Hippocampal formation (tissue), 2 donors: ENCODE results near the gene FASTKD2.

Source experiments
- DNase-seq, 2 donors: peaks; one replicate each; lab custom pipeline; 2025; lab: John Stamatoyannopoulos, UW

Gene FASTKD2

DNA sequence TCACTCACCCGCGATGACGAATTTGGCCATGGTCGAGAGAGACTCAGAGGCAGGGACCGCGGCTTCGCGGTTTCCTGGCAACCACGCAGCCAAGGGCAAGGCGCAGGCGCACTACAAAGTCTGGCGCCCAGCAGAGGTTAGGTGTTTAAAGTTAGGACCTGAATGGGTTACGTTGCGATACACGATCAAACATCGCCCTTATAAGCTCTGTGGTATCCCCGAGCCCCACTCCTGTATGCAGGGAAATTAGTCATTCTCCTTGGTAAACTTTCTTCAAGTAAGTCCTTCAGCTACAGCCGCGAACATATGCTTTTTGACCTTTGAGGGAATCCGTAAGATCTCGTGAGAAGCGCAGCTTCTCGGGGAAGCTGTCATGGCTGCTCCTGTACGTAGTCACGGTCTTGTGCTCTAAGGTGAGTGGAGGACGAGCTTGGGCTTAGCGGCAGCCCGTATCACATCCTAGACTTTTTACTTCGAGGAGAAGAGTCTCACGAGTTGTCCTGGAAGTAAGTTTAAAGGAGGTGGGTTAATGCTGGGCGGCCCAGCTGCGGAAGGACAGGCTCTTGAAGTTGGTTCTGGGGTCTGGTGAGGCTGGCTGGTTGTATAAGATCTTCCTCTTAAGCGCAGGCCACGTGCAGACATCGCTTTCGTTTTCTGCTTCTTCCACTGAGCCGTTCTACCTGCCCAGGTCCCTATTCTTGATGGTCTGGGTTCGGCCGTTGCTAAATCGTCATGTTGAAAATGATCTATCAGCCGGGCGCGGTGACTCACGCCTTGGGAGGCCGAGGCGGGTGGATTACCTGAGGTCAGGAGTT is at the start of gene FASTKD2, which contains the start of gene MDH1B:
Gene FASTKD2 (plus strand): TSS at position 365 of the 815 bp plus-strand sequence. CDS start 1,088 bp downstream, outside the sequence.
Gene MDH1B (minus strand): TSS at position 87 of the 815 bp plus-strand sequence. CDS start 57 bp downstream, at position 30.
- DNase-seq: peak; percentile 82 to 86

DNA sequence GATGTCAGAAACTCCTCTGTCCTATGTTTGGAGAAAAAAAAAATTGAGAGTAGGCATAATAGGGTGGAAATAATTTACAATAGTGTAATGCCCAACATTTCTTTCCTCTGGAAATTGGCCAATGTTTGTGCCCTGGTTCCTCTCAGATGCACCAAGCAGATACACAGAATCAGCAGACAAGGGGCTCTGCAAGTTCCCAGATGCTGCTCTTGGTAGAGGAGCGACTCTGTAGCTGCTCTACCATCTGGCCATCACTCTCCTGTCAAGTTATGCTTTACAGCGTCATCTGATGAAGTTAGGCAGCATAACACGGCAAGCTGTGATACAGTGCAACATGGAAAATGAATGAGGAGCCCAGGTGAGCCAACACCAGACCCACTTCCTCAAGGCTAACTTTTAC is 48.8 kb upstream of the FASTKD2 start:
- no peak for DNase-seq

DNA sequence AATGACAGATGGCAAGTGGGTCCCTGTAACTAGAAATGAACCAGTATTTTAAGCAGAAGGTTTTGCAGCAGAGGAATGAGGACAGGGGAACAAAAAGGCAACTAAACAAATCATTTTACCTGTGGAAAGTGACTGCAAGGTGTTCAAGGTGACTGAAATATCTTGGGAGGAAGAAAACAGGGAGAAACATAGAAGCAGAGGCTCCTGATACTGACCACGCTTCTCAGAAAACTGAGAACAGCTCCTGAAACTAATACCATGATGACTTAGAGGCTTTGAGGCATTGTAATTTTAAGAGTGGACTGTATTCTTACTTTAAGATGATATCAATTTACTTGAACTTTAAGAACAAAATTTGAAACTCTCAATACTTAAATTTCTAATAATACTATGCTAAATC is 47.1 kb upstream of the FASTKD2 start, which contains the start of gene DYTN:
Gene DYTN (minus strand): TSS at position 101 of the 400 bp plus-strand sequence. CDS start 117 bp downstream, outside the sequence.
- no peak for DNase-seq

DNA sequence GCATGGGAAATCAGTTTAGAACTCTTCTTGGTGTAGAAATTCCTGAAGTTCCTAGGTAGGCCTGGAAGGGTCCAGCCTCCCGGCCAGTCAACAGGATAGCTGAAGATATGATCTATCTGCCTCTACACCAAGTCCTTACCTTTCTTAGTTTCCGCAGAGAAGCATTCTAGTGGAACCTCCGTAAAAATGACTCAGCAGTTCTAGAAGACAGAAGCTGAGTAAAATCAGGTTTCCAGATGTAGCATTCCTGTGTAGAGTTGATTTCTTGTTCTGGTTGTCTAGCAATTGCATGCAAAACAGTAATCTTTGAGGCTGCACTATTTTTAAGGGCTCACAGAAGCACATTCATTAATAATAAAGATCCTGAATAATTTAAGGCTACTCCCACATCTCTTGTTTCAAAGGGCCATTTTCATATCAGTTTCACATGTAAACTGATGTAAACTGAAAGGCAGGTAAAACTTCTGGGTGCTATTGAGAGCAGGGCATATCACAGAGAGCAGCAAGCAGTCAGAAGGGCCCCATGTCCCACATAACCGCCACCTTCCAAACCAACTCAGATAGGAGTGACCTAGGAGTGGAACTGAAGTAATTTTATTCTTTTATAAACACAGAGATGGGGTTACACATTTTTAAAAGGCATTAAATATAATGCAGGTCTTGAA is 44.0 kb upstream of the FASTKD2 start:
- DNase-seq: no peak

DNA sequence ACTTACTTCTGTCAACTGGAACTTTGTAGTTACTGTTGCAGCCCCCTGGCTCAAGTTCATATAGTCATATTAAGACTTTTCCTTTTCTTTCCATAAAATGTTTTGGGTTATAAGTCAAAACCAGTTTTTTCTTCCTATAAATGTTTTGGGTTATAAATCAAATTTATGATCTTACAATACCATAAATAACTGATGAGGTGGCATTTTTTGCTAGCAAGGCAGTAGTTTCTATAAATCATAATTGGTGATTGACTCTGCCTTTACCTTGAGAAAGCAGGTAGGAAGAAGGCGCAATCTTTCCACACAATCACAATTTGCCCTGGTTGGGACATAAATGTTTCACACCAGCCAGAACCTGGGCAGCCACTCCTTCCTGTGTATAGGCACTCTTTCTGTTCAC is 42.1 kb upstream of the FASTKD2 start:
- no peak for DNase-seq

DNA sequence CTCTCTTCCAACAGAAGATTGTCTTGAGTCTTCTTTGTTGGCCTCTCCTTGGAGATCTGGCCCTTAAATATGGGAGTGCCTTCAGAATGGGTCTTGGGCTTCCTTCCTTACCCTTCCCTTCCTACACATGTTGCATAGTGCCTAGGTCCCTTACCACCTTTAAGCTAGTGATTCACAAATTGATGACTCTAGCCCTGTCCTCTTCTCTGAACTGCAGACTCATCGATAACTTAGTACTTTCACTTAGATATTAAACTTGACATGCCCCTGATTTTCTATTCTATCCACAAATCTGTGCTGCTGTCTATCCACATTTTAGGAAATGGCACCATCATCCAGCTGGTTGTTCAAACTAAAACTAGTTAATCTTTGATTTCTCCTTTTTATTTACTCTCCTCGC is 38.1 kb upstream of the FASTKD2 start:
- no peak for DNase-seq

DNA sequence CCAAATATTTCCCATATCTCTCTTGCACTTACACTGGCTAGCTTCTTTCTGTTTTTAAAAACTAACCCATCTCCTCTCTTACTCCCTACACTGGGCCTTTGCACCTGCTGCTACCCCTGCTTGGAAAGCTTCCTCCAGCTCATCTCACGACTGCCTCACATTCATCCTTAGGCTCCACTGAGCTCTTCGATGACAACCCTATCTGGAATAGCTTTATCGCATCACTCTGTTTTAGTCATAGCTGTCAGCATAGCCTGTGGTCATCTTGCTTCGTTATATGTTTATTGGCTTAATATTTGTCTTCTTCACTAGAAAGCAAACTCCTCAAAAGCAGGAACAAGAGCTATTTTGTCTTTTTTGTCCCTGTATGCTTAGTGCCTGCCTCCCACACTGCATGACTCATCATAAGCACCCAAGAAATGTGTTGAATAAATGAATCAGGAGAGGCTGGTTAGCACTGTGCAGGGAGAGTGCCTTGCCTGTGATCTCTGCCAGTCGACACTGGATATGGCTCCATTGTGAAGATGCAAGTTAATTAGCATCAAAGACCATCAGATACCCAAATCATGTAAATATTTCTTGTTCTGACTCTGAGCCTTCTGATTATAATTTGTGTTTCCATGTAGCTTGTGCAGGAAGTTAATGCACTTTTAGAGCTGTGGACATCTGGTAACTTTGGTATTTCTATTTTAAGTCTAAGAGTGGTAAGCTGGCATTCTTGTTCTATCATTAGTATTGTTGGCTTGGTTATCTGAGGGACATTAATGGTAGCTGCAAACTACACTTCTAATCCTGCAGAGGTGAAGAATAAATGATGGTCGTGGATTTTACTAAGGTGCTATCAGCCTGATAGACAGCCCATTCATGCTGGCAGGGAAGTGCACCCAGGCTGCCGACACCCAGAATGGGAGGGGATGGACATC is 36.9 kb upstream of the FASTKD2 start:
- DNase-seq: peak in 1 of 2 donors; percentile 23

DNA sequence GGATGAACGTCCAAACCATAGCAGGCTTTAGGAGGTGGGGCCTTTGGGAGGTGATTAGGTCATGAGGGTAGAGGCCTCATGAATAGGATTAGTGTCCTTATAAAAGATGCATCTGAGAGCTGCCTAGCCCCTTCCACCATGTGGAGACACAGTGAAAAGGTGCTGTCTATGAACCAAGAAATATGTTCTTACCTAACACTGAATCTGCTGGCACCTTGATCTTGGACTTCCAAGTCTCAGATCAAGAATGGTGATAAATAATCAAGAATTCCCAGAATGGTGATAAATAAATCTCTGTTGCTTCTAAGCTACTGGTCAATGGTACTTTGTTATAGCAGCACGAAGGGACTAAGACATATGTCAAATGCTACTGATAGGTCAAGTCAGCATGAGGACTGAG is 32.1 kb upstream of the FASTKD2 start:
- DNase-seq: no peak

DNA sequence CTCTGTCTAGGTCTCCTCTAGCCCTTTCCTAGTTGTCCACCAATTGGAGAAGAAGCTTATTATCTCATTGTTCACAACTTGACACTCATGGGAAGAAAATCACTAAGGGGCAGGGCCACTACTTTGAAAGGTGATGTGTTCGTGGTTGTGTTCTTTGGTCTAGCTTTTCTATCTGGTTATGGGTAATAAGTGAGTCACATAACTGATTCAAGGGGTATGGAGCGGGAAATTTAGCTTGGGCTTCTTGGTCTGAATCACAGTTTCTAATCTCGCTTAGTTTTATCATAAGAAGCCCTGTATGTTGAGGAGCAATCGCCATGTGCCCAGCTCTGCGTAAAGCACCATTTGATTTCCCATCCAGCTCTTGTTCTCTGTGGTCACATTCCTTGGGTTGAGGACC is 28.5 kb upstream of the FASTKD2 start:
- DNase-seq: no peak

DNA sequence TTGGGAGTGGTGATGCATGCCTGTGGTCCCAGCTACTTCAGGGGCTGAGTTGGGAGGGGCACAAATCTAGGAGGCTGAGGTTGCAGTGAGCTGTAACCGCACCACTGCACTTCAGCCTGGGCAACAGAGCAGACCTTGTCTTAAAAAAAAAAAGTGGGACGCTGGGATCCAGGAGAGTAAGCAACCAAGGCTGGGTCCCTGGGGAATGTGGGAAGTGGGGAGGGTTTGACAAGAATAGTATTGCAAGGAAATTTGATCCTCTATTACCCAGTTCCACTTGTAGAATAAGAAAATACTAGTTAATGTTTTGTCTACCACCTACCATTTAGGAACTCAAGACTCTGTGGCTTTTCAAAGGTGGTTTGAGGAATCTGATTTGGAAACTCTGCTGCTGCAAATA is 26.1 kb upstream of the FASTKD2 start:
- no peak for DNase-seq

DNA sequence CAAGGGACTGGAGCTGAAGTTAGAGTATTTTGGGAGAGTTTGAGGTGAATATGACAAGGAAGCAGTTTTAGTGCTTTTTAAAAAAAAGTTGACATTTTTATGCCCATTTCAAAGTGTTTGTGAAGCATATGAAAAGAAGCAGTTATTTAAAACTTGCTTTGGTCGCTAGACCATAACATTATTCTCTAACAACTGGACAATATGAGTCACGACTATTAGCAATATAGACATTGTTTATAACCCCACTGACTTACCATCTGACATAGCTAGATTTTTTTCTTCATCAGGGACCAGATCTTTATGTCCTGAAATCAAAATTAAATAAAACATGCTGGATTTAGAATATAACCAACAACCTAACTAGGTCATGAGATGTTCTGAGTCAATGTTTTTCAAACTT is 24.6 kb upstream of the FASTKD2 start:
- DNase-seq: no peak

DNA sequence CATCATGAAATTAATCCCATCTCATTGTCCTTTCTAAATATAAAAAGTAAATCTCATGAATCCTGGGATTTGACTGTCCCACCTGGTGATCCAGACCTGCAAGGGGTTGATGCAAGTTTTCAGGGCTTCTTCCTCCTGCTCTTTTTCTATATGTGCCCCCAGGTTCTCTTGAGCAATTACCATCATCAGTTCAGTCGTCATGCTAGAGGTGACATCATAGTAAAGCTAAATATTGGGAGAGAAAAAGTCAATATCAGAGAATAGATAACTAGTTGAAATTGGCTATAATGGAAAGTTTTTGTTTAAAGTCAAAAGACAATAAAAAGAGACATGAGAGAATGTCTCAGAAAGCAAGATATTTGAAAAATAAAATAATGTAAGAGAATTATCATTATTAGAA is 8.6 kb upstream of the FASTKD2 start:
- DNase-seq: no peak

DNA sequence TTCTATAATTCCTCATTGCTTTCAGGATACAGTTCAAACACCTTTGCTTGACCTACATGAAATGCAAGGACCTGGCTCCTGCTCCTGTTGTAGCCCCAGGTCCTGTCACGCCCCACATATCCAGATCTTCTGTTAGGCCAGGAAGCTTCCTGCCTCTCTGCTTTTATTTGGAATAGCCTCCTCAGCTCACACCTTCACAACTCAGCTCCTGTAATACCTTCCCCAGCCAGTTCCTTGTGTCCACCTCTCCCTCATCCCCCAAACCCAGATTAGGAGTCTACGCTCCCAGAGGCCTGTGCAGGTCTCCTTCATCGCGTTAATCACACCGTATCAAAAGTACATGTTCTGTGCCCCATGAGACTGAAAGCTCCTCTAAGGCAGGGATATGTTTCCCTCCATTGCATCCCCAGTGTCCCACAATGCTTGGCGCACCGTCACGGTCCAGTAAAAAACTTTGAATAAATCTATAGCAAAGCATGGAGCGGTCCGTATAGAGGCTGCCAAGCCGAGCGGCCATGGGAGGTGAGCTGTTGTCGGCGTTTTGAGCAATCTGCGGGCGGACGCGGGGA is 649 bp upstream of the FASTKD2 start:
- DNase-seq: no peak

DNA sequence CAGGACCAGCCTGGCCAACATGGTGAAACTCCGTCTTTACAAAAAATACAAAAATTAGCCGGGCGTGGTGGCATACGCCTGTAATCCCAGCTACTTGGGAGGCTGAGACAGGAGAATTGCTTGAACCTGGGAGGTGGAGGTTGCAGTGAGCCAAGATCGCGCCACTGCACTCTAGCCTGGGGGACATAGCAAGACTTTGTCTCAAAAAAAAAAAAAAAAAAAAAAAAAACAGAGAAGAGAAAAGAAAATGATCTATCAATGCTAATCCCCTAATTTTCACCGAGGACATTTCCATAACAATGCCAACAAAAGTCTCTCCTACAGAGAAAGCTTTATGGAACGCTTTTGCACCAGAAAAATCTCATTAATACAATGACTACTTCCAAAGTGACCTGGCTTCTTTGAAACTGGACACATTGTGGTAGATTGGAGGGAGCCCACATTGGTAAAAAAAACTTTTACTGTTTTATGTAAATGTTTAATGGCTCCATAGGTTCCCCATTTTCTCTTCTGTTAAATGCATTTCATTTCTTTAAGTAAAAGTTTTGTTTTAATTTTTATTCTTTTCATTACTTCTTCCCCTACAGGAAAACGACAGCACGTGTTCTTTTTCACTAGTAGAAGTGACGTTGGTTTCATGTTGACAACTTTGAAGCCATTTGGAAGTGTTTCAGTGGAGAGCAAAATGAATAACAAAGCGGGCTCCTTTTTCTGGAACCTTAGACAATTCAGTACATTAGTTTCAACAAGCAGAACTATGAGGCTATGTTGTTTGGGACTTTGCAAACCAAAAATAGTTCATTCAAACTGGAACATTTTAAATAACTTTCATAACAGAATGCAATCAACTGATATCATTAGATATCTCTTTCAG is 888 bp downstream of the FASTKD2 start:
- DNase-seq: no peak

DNA sequence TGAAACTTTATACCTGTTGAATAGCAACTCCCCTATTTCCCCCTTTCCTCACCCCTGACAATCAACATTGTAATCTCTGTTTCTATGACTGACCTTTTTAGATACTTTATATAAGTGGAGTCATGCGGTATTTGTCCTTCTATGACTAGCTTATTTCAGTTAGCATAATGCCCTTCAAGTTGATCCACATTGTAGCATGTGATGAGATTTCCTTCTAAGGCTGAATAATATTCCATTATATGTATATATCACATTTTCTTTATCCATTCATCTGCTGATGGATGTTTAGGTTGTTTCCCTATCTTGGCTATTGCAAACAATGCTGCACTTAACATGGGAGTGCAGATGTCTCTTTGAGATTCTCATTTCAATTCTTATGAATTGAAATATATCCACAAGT is 9.5 kb downstream of the FASTKD2 start:
- DNase-seq: no peak

DNA sequence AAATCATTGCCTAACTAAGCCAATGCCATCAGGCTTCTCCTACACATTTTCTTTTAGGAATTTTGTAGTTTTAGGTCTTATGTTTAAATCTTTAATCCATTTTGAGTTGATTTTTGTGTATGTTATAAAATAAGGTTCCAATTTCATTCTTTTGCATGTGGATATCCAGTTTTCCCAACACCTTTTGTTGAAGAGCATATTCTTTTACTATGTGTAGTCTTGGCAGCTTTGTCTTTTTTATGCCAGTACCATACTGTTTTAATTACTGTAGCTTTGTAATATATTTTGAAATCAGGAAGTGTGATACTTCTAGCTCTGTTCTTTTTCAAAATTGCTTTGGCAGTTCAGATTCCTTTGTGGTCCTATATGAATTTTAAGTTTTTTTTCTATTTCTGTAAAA is 11.0 kb downstream of the FASTKD2 start:
- DNase-seq: no peak

DNA sequence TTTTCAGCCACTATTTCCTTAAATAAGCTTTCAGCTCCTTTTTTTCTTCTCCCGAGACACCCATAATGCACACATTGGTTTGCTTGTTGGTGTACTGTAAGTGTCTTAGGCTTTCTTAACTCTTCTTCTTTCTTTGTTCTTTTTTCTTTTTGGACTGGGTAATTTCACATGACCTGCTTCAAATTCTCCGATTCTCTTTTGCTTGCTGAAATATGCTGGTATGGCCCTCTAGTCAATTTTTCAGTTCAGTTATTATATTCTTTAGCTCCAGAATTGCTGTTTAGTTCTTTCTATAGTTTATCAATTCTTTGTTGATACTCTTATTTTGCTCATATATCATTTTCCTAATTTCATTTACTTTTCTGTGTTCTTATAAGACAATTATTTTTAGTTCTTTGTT is 15.3 kb downstream of the FASTKD2 start:
- DNase-seq: no peak

DNA sequence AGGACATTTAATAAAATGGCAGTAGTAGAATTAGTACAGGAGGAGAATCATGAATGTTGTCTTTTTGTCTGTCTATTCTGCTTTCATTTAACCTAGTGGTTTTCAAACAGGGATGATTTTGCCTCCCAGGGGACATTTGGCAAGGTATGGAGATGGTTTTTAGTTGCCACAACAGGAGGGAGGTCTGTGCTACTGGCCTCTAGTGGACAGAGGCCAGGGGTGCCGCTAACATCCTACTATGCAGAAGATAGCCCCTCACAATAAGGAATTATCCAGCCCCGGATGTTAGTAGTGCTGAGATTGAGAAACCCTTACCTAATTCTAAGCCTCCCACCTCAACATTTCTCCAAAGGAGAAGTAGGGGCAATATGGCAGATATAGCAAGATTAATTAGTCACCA is 18.3 kb downstream of the FASTKD2 start:
- DNase-seq: no peak

DNA sequence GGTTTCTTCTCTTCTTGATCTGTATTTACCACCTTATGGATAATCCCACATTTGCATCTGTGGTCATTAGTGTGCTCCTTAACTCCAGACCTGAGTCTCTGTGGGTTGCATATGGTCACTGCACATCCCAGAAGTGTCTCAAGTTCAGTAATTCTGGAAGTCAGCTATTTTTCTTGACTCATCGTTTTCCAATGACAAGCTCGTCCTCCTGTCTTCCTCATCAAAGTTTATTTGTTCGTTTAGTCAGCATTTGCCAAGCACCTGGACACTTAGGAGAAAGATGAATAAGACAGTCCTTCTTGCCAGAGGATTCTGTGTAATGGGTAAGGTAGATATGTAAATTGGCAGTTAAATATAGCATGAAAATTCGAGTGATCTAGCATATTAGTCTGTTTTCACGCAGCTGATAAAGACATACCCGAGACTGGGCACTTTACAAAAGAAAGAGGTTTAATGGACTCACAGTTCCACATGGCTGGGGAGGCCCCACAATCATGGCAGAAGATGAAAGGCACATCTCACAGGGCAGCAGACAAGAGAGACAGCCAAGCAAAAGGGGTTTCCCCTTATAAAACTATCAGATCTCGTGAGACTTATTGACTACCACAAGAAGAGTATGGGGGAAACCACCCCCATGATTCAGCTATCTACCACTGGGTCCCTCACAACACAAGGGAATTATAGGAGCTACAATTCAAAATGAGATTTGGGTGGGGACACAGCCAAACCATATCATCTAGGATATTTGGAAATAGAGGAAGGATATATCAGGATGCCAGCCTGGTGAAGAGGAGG is 19.4 kb downstream of the FASTKD2 start:
- no peak for DNase-seq
